KMS-11 (cell line): ENCODE measurements around the gene AUTS2.

Source experiments
- H2AFZ ChIP-seq: fragments of 200-600 bp; sonication (generic); 2 replicates; pipeline ENCODE4 v1.6.1; 2016; ENCODE audit warnings: antibody characterized with exemption, mixed run types, low read depth
- H3K27ac ChIP-seq: fragments of 200-600 bp; sonication (generic); 2 replicates; pipeline ENCODE4 v1.6.1; 2016; ENCODE audit warnings: mild to moderate bottlenecking, mixed run types
- H3K27me3 ChIP-seq: fragments of 200-600 bp; sonication (generic); 2 replicates; pipeline ENCODE4 v1.6.1; 2017; ENCODE audit warnings: mild to moderate bottlenecking, low read depth, mixed run types, moderate library complexity; ENCODE audit not compliant: insufficient read depth
- H3K36me3 ChIP-seq: fragments of 200-600 bp; sonication (generic); 2 replicates; pipeline ENCODE4 v1.6.1; 2017; ENCODE audit warnings: mild to moderate bottlenecking, mixed run types; ENCODE audit not compliant: insufficient read depth
- H3K4me1 ChIP-seq: fragments of 200-600 bp; sonication (generic); 2 replicates; pipeline ENCODE4 v1.6.1; 2016; ENCODE audit warnings: mild to moderate bottlenecking, low read depth, mixed run types; ENCODE audit not compliant: poor library complexity, severe bottlenecking
- H3K4me2 ChIP-seq: fragments of 200-600 bp; sonication (generic); 2 replicates; pipeline ENCODE4 v1.7.0; 2016; ENCODE audit warnings: mild to moderate bottlenecking, mixed run types
- H3K4me3 ChIP-seq: fragments of 200-600 bp; sonication (generic); IDR thresholded peaks from 2 replicates; pipeline ENCODE4 v1.6.1; 2017; ENCODE audit warnings: low read depth, low read length, mixed read lengths; ENCODE audit not compliant: insufficient read depth
- H3K79me2 ChIP-seq: fragments of 200-600 bp; sonication (generic); 2 replicates; pipeline ENCODE4 v1.6.1; 2016; ENCODE audit warnings: low read depth, mixed run types; ENCODE audit not compliant: insufficient read depth
- H3K9ac ChIP-seq: fragments of 200-600 bp; sonication (generic); 2 replicates; pipeline ENCODE4 v1.6.1; 2016; ENCODE audit warnings: mild to moderate bottlenecking, mixed run types
- H4K20me1 ChIP-seq: fragments of 200-600 bp; sonication (generic); 2 replicates; pipeline ENCODE4 v1.6.1; 2016; ENCODE audit warnings: mild to moderate bottlenecking, mixed run types; ENCODE audit not compliant: insufficient read depth
- CTCF ChIP-seq: fragments of 200-600 bp; sonication (generic); conservative IDR thresholded peaks from 2 replicates; pipeline ENCODE4 v1.6.1; 2017; ENCODE audit warnings: low read depth, mild to moderate bottlenecking, antibody characterized with exemption, low read length, moderate library complexity, mixed read lengths

AUTS2 gene

GRCh38 chr7:70457883-70458680 is 859.8 kb downstream of the AUTS2 start:
- H3K36me3 ChIP-seq: no peaks in the 10 kb centered on the region
- H2AFZ ChIP-seq: no peak overlapping the region
- no peak overlapping the region for H3K27ac ChIP-seq
- no peak overlapping the region for H3K4me3 ChIP-seq
- no peaks in the 10 kb centered on the region for H3K27me3 ChIP-seq
- H4K20me1 ChIP-seq: no peaks in the 10 kb centered on the region
- no peaks in the 10 kb centered on the region for H3K4me1 ChIP-seq
- no peak overlapping the region for H3K4me2 ChIP-seq
- TF ChIP-seq CTCF: no peak
- H3K9ac ChIP-seq: no peak overlapping the region
- H3K79me2 ChIP-seq: no peaks in the 10 kb centered on the region

- Histone ChIP-seq H3K4me2 (no peak overlapping the region), H3K79me2 (no peaks in the 10 kb centered on the region)
- TF ChIP-seq CTCF: no peak
Observed at GRCh38 chr7:70458745-70459144, 860.5 kb downstream of the AUTS2 start.

GRCh38 chr7:70459546-70459945 is 861.3 kb downstream of the AUTS2 start:
- Histone ChIP-seq H3K36me3 (no peaks in the 10 kb centered on the region), H3K27me3 (no peaks in the 10 kb centered on the region), H3K4me3 (no peak overlapping the region), H3K4me2 (no peak overlapping the region), H3K4me1 (no peaks in the 10 kb centered on the region), H3K79me2 (no peaks in the 10 kb centered on the region), H2AFZ (no peak overlapping the region), H3K9ac (no peak overlapping the region), H3K27ac (no peak overlapping the region), H4K20me1 (no peaks in the 10 kb centered on the region)
- no peak for TF ChIP-seq CTCF

More at GRCh38 chr7:70458745-70459144, 860.5 kb downstream of the AUTS2 start:
- Histone ChIP-seq H4K20me1 (no peaks in the 10 kb centered on the region), H3K4me1 (no peaks in the 10 kb centered on the region), H3K27me3 (no peaks in the 10 kb centered on the region), H3K36me3 (no peaks in the 10 kb centered on the region), H3K27ac (no peak overlapping the region), H2AFZ (no peak overlapping the region), H3K4me3 (no peak overlapping the region), H3K9ac (no peak overlapping the region)

- H4K20me1 ChIP-seq: no peaks in the 10 kb centered on the region
- no peak overlapping the region for H3K4me2 ChIP-seq
- no peak overlapping the region for H2AFZ ChIP-seq
- no peak for TF ChIP-seq CTCF
- H3K9ac ChIP-seq: no peak overlapping the region
- H3K27me3 ChIP-seq: no peaks in the 10 kb centered on the region
- H3K4me3 ChIP-seq: no peak overlapping the region
- no peaks in the 10 kb centered on the region for H3K79me2 ChIP-seq
- H3K4me1 ChIP-seq: no peaks in the 10 kb centered on the region
- no peak overlapping the region for H3K27ac ChIP-seq
- H3K36me3 ChIP-seq: no peaks in the 10 kb centered on the region
Observed at GRCh38 chr7:70460071-70460470, 861.8 kb downstream of the AUTS2 start.
